Chondrocyte (in vitro differentiated cells): ENCODE data around the gene KLHL18. TPM values are rescaled to one million over a fixed set of nuclear protein-coding genes. Genes with fewer than 3 reads are reported as not detected.
A peak's percentile ranks its signal among the peaks of the same experiment; 100 is the strongest.

Source experiments
- DNase-seq: peaks from one replicate; pipeline ENCODE4 v3.0.0; 2021; ENCODE audit warnings: mixed read lengths, low spot score
- H3K27ac Mint-ChIP-seq: one replicate; pipeline ENCODE4 v1.8.0; 2021; ENCODE audit warnings: mild to moderate bottlenecking, moderate library complexity, mixed read lengths; ENCODE audit not compliant: unreplicated experiment
- H3K27me3 Mint-ChIP-seq: 2 replicates; pipeline ENCODE4 v1.8.0; 2021; ENCODE audit warnings: low read depth, mixed read lengths
- H3K36me3 Mint-ChIP-seq: 2 replicates; pipeline ENCODE4 v1.8.0; 2021; ENCODE audit warnings: low read depth, mixed read lengths
- H3K4me1 Mint-ChIP-seq: 2 replicates; pipeline ENCODE4 v1.8.0; 2021; ENCODE audit warnings: low read depth, mild to moderate bottlenecking, mixed read lengths
- H3K4me3 Mint-ChIP-seq: one replicate; pipeline ENCODE4 v1.8.0; 2021; ENCODE audit warnings: mild to moderate bottlenecking, moderate library complexity, mixed read lengths; ENCODE audit not compliant: unreplicated experiment
- H3K9me3 Mint-ChIP-seq: 2 replicates; pipeline ENCODE4 v1.8.0; 2021; ENCODE audit warnings: low read depth, mixed read lengths
- CTCF ChIP-seq: fragments of 200-600 bp; sonication (generic); IDR thresholded peaks from 2 replicates; pipeline ENCODE4 v1.5.0; 2021; ENCODE audit warnings: antibody characterized with exemption, mild to moderate bottlenecking, moderate library complexity
- total RNA-seq: library from RNA; stranded (reverse); gene quantifications from 3 replicates; pipeline ENCODE4 v1.2.1, GENCODE V29; 2021

Gene KLHL18
- total RNA-seq, 1 donor from 2014 or later, result 31.9 TPM

DNA sequence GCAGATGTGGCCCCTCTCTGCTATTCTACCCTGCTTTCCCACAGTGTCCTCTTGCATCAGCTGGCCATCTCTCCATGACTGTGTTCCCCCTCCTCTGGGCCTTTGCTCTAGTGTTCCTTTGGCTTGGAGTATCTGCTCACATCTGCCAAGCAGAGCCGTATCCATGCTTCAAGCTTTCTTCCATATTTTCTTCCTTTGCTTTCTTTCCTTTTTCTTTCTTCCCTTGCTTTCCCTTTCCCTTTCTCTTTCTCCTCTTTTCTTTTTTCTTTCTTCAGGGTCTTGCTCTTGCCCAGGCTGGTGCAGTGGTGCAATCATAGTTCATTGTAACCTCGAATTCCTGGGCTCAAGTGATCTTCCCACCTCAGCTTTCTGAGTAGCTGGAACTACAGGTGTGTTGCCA is 12.6 kb downstream of the KLHL18 start:
- H3K9me3 Mint-ChIP-seq, result no peaks in the 10 kb centered on the region
- TF ChIP-seq CTCF, result no peak
- peak overlapping the region; percentile 53 for H3K27ac Mint-ChIP-seq
- DNase-seq, result no peak
- H3K36me3 Mint-ChIP-seq, result peaks cover 2% of the 10 kb centered on the region
- H3K27me3 Mint-ChIP-seq, result no peaks in the 10 kb centered on the region
- H3K4me1 Mint-ChIP-seq, result no peaks in the 10 kb centered on the region
- no peak overlapping the region for H3K4me3 Mint-ChIP-seq

DNA sequence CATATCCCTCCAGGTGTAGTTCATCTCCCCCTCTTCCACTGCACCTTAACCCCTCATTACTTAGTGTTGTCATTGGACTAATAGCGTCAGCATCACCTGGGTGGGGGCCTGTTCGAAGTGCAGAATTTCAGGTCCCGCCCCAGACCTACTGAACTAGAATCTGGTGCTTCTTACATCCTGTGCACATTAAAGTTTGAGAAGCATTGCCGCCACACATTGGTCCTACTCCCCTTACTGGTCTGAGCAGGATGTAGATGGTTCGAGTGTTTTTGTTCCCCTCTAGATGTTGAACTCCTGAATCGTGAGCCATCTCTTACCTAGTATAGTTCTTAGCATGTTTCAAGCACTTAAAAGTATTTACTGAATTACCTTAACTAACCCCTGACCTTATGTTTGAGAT is 13.2 kb downstream of the KLHL18 start:
- DNase-seq, result no peak
- TF ChIP-seq CTCF, result no peak
- Mint-ChIP-seq H3K27me3 (no peaks in the 10 kb centered on the region), H3K27ac (no peak overlapping the region), H3K9me3 (no peaks in the 10 kb centered on the region), H3K4me3 (no peak overlapping the region), H3K36me3 (peaks cover 2% of the 10 kb centered on the region), H3K4me1 (no peaks in the 10 kb centered on the region)

- no peaks in the 10 kb centered on the region for H3K27me3 Mint-ChIP-seq
- no peak overlapping the region for H3K4me3 Mint-ChIP-seq
- no peaks in the 10 kb centered on the region for H3K4me1 Mint-ChIP-seq
- DNase-seq, result no peak
- no peak for TF ChIP-seq CTCF
- H3K9me3 Mint-ChIP-seq, result no peaks in the 10 kb centered on the region
- H3K36me3 Mint-ChIP-seq, result peaks cover 2% of the 10 kb centered on the region
- H3K27ac Mint-ChIP-seq, result no peak overlapping the region
Measured at GRCh38 chr3:47296562-47297302, 14.0 kb downstream of the KLHL18 start.

DNA sequence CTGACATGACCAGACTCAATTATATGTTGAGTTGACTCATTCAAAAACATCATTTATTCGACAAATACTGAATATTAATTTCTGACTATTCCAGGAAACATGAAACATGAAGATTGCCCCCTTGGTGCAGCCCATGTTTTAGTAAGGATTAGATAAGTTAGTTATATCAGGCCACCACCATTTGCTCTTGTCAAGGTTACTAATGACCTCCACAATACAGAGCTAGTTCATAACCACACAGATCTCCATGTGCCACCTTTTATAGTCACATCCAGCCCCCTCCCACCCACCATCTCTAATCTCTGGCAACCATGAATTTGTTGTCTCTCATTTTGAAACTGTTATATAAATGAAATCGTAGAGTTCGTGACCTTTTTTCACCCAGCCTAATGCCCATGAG is 15.7 kb downstream of the KLHL18 start:
- Mint-ChIP-seq H3K27ac (no peak overlapping the region), H3K4me3 (no peak overlapping the region), H3K4me1 (no peaks in the 10 kb centered on the region), H3K9me3 (no peaks in the 10 kb centered on the region), H3K27me3 (no peaks in the 10 kb centered on the region), H3K36me3 (peaks cover 12% of the 10 kb centered on the region)
- no peak for DNase-seq
- TF ChIP-seq CTCF, result no peak

DNA sequence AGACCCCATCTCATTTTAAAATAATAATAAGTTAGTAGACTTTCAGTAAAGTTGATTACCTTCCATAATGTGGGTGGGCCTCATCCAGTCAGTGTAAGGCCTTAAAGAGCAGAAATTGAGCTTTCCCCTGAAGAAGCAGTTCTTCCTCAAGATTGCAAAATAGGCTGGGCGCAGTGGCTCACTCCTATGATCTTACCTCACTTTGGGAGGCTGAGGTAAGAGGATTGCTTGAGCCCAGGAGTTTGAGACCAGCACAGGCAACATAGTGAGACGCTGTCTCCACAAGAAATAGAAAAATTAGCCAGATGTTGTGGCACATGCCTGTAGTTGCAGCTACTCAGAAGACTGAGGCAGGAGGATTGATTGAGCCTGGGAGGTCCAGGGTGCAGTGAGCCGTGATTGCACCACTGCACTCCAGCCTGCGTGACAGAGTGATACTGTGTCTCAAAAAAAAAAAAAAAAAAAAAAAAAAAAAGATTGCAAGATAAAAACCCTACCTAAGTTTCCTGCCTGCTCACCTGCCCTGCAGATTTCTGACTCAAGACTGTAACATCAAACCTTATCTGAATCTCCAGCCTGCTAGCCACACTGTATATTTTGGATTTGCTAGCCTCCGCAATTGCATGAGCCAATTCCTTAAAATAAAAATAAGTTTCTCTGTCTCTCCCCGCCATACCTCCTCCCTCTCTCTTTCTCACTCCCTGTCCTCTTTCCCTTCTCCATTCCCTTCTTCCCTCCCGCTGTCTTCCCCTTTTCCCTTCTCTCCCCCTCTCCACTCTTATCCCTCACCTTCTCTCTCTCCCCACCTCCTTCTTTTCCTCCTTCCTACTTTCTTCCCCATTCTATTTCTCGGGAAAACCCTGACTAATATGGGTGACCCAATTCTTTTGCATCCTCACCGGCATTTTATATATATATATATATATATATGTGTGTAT is 16.9 kb downstream of the KLHL18 start:
- no peak for TF ChIP-seq CTCF
- Mint-ChIP-seq H3K4me3 (no peak overlapping the region), H3K36me3 (peaks cover 12% of the 10 kb centered on the region), H3K27me3 (no peaks in the 10 kb centered on the region), H3K27ac (no peak overlapping the region), H3K4me1 (no peaks in the 10 kb centered on the region), H3K9me3 (no peaks in the 10 kb centered on the region)
- no peak for DNase-seq
